OCI-LY7 (cell line): ENCODE measurements around the gene MINDY2. TPM values are rescaled to one million over a fixed set of nuclear protein-coding genes. Genes with fewer than 3 reads are reported as not detected.

Experiments used
- BruUV-seq: library from RNA; stranded (reverse); fragments of 400-500 nt; replicated peaks from 2 replicates; lab custom pipeline; 2021; lab: Mats Ljungman, UMichigan
- CTCF ChIA-PET: fragments of 300-600 bp; sonication (Branson Sonifier 250); formaldehyde crosslinking; loops from one replicate; lab custom pipeline; 2022; ENCODE audit warnings: antibody characterized with exemption; ENCODE audit not compliant: unreplicated experiment; lab: Charles Lee
- POLR2A ChIA-PET: fragments of 300-600 bp; sonication (Branson Sonifier 250); formaldehyde crosslinking; loops from one replicate; lab custom pipeline; 2022; ENCODE audit warnings: antibody characterized with exemption; lab: Charles Lee
- DNase-seq: peaks from one replicate; pipeline ENCODE4 v3.0.0-alpha.2; 2015; ENCODE audit warnings: low spot score
- H2AFZ ChIP-seq: fragments of 200-600 bp; sonication (generic), shearing (Covaris generic); 2 replicates; pipeline ENCODE4 v1.6.1; 2014; ENCODE audit warnings: mild to moderate bottlenecking, antibody characterized with exemption, low read length, moderate library complexity
- H3K27ac ChIP-seq: fragments of 200-600 bp; sonication (generic); 2 replicates; pipeline ENCODE4 v1.5.1; 2014; ENCODE audit warnings: mixed run types, low read depth, mild to moderate bottlenecking, moderate library complexity, low read length, inconsistent platforms; ENCODE audit not compliant: poor library complexity, severe bottlenecking
- H3K36me3 ChIP-seq: fragments of 200-600 bp; sonication (generic); 2 replicates; pipeline ENCODE4 v1.6.1; 2014; ENCODE audit warnings: mild to moderate bottlenecking, antibody characterized with exemption, low read length, moderate library complexity, mixed read lengths; ENCODE audit not compliant: insufficient read depth
- H3K4me1 ChIP-seq: fragments of 200-600 bp; sonication (generic); 2 replicates; pipeline ENCODE4 v1.5.1; 2014; ENCODE audit warnings: mild to moderate bottlenecking, low read length; ENCODE audit not compliant: insufficient read depth, poor library complexity, severe bottlenecking
- H3K4me2 ChIP-seq: fragments of 200-600 bp; sonication (generic); 2 replicates; pipeline ENCODE4 v1.6.1; 2014; ENCODE audit warnings: mild to moderate bottlenecking, low read length
- H3K4me3 ChIP-seq: fragments of 200-600 bp; sonication (generic); 2 replicates; pipeline ENCODE4 v1.5.1; 2014; ENCODE audit warnings: mild to moderate bottlenecking, low read depth, low read length; ENCODE audit not compliant: poor library complexity, severe bottlenecking
- H3K79me2 ChIP-seq: fragments of 200-600 bp; sonication (generic); 2 replicates; pipeline ENCODE4 v1.6.1; 2016; ENCODE audit warnings: low read depth, mild to moderate bottlenecking, low read length, moderate library complexity, mixed read lengths; ENCODE audit not compliant: insufficient read depth
- H3K9me2 ChIP-seq: fragments of 200-600 bp; sonication (generic); 2 replicates; pipeline ENCODE4 v1.6.1; 2016; ENCODE audit warnings: mild to moderate bottlenecking, low read length, mixed read lengths; ENCODE audit not compliant: insufficient read depth
- H3K9me3 ChIP-seq: fragments of 200-600 bp; sonication (generic); 2 replicates; pipeline ENCODE4 v1.6.1; 2014; ENCODE audit warnings: mild to moderate bottlenecking, mixed run types, low read length, mixed read lengths
- H4K20me1 ChIP-seq: fragments of 200-600 bp; sonication (generic); 2 replicates; pipeline ENCODE4 v1.6.1; 2014; ENCODE audit warnings: mild to moderate bottlenecking, antibody characterized with exemption, low read length, moderate library complexity, mixed read lengths; ENCODE audit not compliant: insufficient read depth
- EZH2phosphoT487 ChIP-seq: fragments of 200-600 bp; sonication (generic); IDR thresholded peaks from 2 replicates; pipeline ENCODE4 v1.6.1; 2018; ENCODE audit warnings: low read depth, borderline replicate concordance, mild to moderate bottlenecking, mixed run types, antibody characterized with exemption, low read length, moderate library complexity, mixed read lengths
- intact Hi-C: fragments of 100-400 bp; cut with micrococcal nuclease; formaldehyde crosslinking; loops from one replicate; pipeline ENCODE4 v1.10.0; 2022; ENCODE audit not compliant: unreplicated experiment
- total RNA-seq, 2 experiments: library from RNA; depleted of rRNA in 1 of 2; stranded (reverse); fragments of >200 nt in 1 of 2; shearing (Covaris generic) in 1 of 2; gene quantifications; 2 replicates each; pipeline ENCODE4 v1.2.3, GENCODE V29; 2014 to 2022
- TF ChIP-seq, protein P1 (sequence below): fragments of 200-600 bp; sonication (generic); conservative IDR thresholded peaks from 2 replicates; pipeline ENCODE4 v1.5.1; 2014; ENCODE audit warnings: mild to moderate bottlenecking, antibody characterized with exemption, low read length, moderate library complexity, mixed read lengths

Gene MINDY2
- total RNA-seq, 2 experiments from 2014 or later, result 10.5 to 15.7 TPM

DNA sequence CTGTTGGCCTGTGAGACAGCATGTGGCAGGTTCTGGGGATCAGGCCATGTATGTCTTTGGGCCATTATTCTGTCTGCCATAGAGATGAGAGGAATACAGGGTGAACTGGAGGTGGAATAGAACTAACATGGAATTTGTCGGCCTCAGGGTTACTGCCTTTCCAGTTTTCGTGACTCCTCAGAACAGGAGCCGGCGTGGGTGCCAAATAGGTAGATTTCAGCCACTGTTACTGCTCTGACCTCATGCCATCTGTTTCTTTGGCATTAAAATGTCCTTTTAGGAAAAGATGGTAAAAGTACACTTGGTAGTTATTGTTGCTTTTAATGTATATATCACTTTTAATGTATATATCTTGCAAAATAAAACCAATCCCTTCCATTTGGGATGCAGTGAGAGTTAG, 96.8 kb downstream of the MINDY2 start:
- Histone ChIP-seq H3K9me2 (no peaks in the 10 kb centered on the region), H3K36me3 (no peaks in the 10 kb centered on the region), H4K20me1 (no peaks in the 10 kb centered on the region), H3K9me3 (no peaks in the 10 kb centered on the region), H3K4me3 (no peak overlapping the region), H3K4me1 (no peaks in the 10 kb centered on the region), H3K79me2 (no peaks in the 10 kb centered on the region), H3K4me2 (no peak overlapping the region), H3K27ac (no peak overlapping the region), H2AFZ (no peak overlapping the region)
- BruUV-seq, result no TSS peak
- ChIA-PET POLR2A (no interaction called here), CTCF (no interaction called here)
- TF ChIP-seq EZH2phosphoT487, result no peak
- TF ChIP-seq, protein P1, sequence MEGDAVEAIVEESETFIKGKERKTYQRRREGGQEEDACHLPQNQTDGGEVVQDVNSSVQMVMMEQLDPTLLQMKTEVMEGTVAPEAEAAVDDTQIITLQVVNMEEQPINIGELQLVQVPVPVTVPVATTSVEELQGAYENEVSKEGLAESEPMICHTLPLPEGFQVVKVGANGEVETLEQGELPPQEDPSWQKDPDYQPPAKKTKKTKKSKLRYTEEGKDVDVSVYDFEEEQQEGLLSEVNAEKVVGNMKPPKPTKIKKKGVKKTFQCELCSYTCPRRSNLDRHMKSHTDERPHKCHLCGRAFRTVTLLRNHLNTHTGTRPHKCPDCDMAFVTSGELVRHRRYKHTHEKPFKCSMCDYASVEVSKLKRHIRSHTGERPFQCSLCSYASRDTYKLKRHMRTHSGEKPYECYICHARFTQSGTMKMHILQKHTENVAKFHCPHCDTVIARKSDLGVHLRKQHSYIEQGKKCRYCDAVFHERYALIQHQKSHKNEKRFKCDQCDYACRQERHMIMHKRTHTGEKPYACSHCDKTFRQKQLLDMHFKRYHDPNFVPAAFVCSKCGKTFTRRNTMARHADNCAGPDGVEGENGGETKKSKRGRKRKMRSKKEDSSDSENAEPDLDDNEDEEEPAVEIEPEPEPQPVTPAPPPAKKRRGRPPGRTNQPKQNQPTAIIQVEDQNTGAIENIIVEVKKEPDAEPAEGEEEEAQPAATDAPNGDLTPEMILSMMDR, result no peak
- intact Hi-C loops, result no loop called here
- no peak for DNase-seq

DNA sequence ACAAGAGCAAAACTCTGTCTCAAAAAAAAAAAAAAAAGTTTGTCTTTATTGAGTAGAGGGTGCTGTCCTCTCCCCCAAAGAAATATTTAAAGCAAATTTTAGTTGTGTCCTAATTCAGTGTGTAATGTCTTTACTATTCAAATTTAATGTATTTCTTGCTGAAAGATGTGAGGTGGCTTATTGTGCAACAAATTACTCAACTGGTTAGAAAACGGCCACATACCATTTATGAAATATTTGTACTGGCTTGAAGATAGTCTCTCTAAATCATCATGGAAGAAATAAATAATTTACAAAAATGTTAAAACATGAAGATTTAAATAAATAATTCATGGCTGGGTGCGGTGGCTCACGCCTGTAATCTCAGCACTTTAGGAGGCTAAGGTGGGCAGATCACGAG, 99.3 kb downstream of the MINDY2 start:
- TF ChIP-seq EZH2phosphoT487, result no peak
- TF ChIP-seq, protein P1, result no peak
- Histone ChIP-seq H3K9me3 (no peaks in the 10 kb centered on the region), H3K4me3 (no peak overlapping the region), H3K79me2 (no peaks in the 10 kb centered on the region), H2AFZ (no peak overlapping the region), H3K4me1 (no peaks in the 10 kb centered on the region), H3K27ac (no peak overlapping the region), H3K9me2 (no peaks in the 10 kb centered on the region), H3K4me2 (no peak overlapping the region), H4K20me1 (no peaks in the 10 kb centered on the region), H3K36me3 (0 out of 2 replicates have a peak, but pooled peaks cover 2% of the 10 kb centered on the region)
- CTCF ChIA-PET, result no interaction called here
- intact Hi-C loops, result no loop called here
- no peak for DNase-seq
- POLR2A ChIA-PET, result no interaction called here
- no TSS peak for BruUV-seq

DNA sequence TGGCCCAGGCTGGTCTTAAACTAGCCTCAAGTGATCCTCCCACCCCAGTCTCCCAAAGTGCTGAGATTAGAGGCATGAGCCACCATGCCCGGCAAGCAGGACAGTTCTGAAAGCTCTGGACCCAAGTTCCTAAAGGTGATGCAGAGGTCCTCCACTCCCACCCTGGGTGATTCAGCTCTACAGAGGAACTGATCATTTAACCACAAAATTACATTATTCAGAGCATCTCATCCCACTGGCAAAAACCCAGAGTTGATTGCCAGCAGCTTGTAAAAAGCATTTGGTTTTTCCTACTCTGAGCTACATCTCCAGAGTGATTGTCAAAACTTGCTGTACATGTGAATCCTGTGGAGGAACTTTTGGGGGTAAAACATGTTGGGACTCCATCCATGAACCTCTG, 102.2 kb downstream of the MINDY2 start:
- H3K79me2 ChIP-seq, result no peaks in the 10 kb centered on the region
- no peaks in the 10 kb centered on the region for H3K9me3 ChIP-seq
- TF ChIP-seq EZH2phosphoT487, result no peak
- intact Hi-C loops, result no loop called here
- H4K20me1 ChIP-seq, result no peaks in the 10 kb centered on the region
- DNase-seq, result no peak
- ChIA-PET CTCF (no interaction called here), POLR2A (interaction anchor here (0.6 kb wide), 2 partner anchors 21 to 525 kb away, joined by 3 to 5 read pairs; no protein-coding TSS in a partner anchor)
- peaks cover 20% of the 10 kb centered on the region for H3K36me3 ChIP-seq
- no peak overlapping the region for H2AFZ ChIP-seq
- H3K27ac ChIP-seq, result no peak overlapping the region
- BruUV-seq, result no TSS peak
- H3K4me3 ChIP-seq, result no peak overlapping the region
- H3K4me2 ChIP-seq, result no peak overlapping the region
- no peaks in the 10 kb centered on the region for H3K4me1 ChIP-seq
- no peaks in the 10 kb centered on the region for H3K9me2 ChIP-seq
